ENCODE data around the gene TMEM259. TPM values are rescaled to one million over a fixed set of nuclear protein-coding genes. Genes with fewer than 3 reads are reported as not detected.

TMEM259 gene
- total RNA-seq, 1 donor from 2014 or later: 146 TPM

GRCh38 chr19:1009041-1009980 is 11.6 kb downstream of the TMEM259 start:
- DNase-seq (ENCODE audit: low spot score) (no peak), ATAC-seq (no peak)
- intact Hi-C loops (cut with DNase I): no loop called here

- DNase-seq (ENCODE audit: low spot score) (no peak), ATAC-seq (no peak)
- intact Hi-C loops (cut with DNase I): no loop called here
These were observed 12.5 kb downstream of the TMEM259 start for GRCh38 chr19:1008268-1009040.

GRCh38 chr19:1007399-1008251 is 13.3 kb downstream of the TMEM259 start:
- intact Hi-C loops (cut with DNase I): no loop called here
- ATAC-seq (no peak), DNase-seq (ENCODE audit: low spot score) (no peak)

GRCh38 chr19:1006711-1007398 is 14.1 kb downstream of the TMEM259 start:
- intact Hi-C loops (cut with DNase I): no loop called here
- DNase-seq (ENCODE audit: low spot score): no peak
- ATAC-seq: no peak

GRCh38 chr19:1004803-1005664 is 15.9 kb downstream of the TMEM259 start:
- intact Hi-C loops (cut with DNase I): no loop called here
- ATAC-seq: no peak
- DNase-seq (ENCODE audit: low spot score): no peak

GRCh38 chr19:1004204-1004802 is 16.6 kb downstream of the TMEM259 start:
- intact Hi-C loops (cut with DNase I): no loop called here
- no peak for DNase-seq (ENCODE audit: low spot score)
- no peak for ATAC-seq

GRCh38 chr19:1003283-1003682 is 17.6 kb downstream of the TMEM259 start:
- intact Hi-C loops (cut with DNase I): no loop called here
- DNase-seq (ENCODE audit: low spot score) (no peak), ATAC-seq (no peak)

- ATAC-seq (no peak), DNase-seq (ENCODE audit: low spot score) (no peak)
- intact Hi-C loops (cut with DNase I): no loop called here
These were observed 18.3 kb downstream of the TMEM259 start for GRCh38 chr19:1002600-1002999.

GRCh38 chr19:1001538-1002166 is 19.3 kb downstream of the TMEM259 start:
- DNase-seq (ENCODE audit: low spot score): peak; percentile 81
- peak; percentile 70 for ATAC-seq
- intact Hi-C loops (cut with DNase I): no loop called here

GRCh38 chr19:1000591-1001537 is 20.1 kb downstream of the TMEM259 start:
- no peak for ATAC-seq
- intact Hi-C loops (cut with DNase I): loop anchor here (1.0 kb wide), 1 partner anchor 220 kb away; no protein-coding TSS in a partner anchor

GRCh38 chr19:1000095-1000494 is 20.8 kb downstream of the TMEM259 start, which contains the start of gene GRIN3B:
TSS of gene GRIN3B (plus strand) at chr19:1000419. CDS start at chr19:1000438, 19 bp downstream.
- ATAC-seq (no peak), DNase-seq (ENCODE audit: low spot score) (no peak)
- intact Hi-C loops (cut with DNase I): loop anchor here (1.0 kb wide), 1 partner anchor 221 kb away; no protein-coding TSS in a partner anchor

More at GRCh38 chr19:1000591-1001537, 20.1 kb downstream of the TMEM259 start:
- no peak for DNase-seq (ENCODE audit: low spot score)

- DNase-seq (ENCODE audit: low spot score): no peak
- intact Hi-C loops (cut with DNase I): loop anchor here (5.0 kb wide), 1 partner anchor 1753 kb away; no protein-coding TSS in a partner anchor
- no peak for ATAC-seq
These were observed 21.6 kb downstream of the TMEM259 start for GRCh38 chr19:999379-999719.

- ATAC-seq (no peak), DNase-seq (ENCODE audit: low spot score) (no peak)
- intact Hi-C loops (cut with DNase I): loop anchor here (5.0 kb wide), 1 partner anchor 1754 kb away; no protein-coding TSS in a partner anchor
These were observed 22.9 kb downstream of the TMEM259 start for GRCh38 chr19:998064-998463.

- DNase-seq (ENCODE audit: low spot score) (no peak), ATAC-seq (peak; percentile 8)
- intact Hi-C loops (cut with DNase I): loop anchor here (5.0 kb wide), 1 partner anchor 1756 kb away; no protein-coding TSS in a partner anchor
These were observed 24.7 kb downstream of the TMEM259 start for GRCh38 chr19:996051-996838.
